ENCODE measurements around the gene CGREF1.

GRCh38 chr2:27053321-27053720 is 65.6 kb downstream of the CGREF1 start:
- TF ChIP-seq CTCF (IDR thresholded peaks at IDR 0.05; ENCODE audit: low read depth, low read length, missing input control), result no peak
- no peak for TF ChIP-seq YY1 (IDR thresholded peaks at IDR 0.05)
- TF ChIP-seq RAD21 (IDR thresholded peaks at IDR 0.05), result no peak
- TF ChIP-seq NR2F2 (IDR thresholded peaks at IDR 0.05), result no peak
- TF ChIP-seq MAX (IDR thresholded peaks at IDR 0.05), result no peak
- no peak for TF ChIP-seq TAF1 (conservative IDR thresholded peaks at IDR 0.05)
- no peak for TF ChIP-seq EGR1 (IDR thresholded peaks at IDR 0.05; ENCODE audit: low read depth in 2 of 2)
- TF ChIP-seq, protein P1, sequence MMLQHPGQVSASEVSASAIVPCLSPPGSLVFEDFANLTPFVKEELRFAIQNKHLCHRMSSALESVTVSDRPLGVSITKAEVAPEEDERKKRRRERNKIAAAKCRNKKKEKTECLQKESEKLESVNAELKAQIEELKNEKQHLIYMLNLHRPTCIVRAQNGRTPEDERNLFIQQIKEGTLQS (IDR thresholded peaks at IDR 0.05), result no peak
- no peak for TF ChIP-seq GABPA (IDR thresholded peaks at IDR 0.05 in 1 of 2, conservative IDR thresholded peaks at IDR 0.05 in 1 of 2)
- TF ChIP-seq JUND (IDR thresholded peaks at IDR 0.05), result no peak
- no peak for TF ChIP-seq RXRA (IDR thresholded peaks at IDR 0.05)
- no peak for TF ChIP-seq HNF4A (conservative IDR thresholded peaks at IDR 0.05)
- no peak for TF ChIP-seq HNF4G (IDR thresholded peaks at IDR 0.05)
